Myocyte (in vitro differentiated cells): ENCODE measurements around the gene MGAT4A. TPM values are rescaled to one million over a fixed set of nuclear protein-coding genes. Genes with fewer than 3 reads are reported as not detected.
A peak's percentile ranks its signal among the peaks of the same experiment; 100 is the strongest.
"Not testable (repeated sequence)": the region's sequence is repeated elsewhere in the genome, so short reads cannot be mapped to it uniquely, and the experiment has no call there.

ENCODE experiments used
- DNase-seq: peaks from one replicate; pipeline ENCODE4 v3.0.0-alpha.2; 2012; ENCODE audit warnings: low read depth
- total RNA-seq: library from RNA; depleted of rRNA; stranded (reverse); fragments of >200 nt; gene quantifications from 2 replicates; pipeline ENCODE4 v1.2.3, GENCODE V29; 2014

Gene MGAT4A
- total RNA-seq, 1 donor from 2014 or later = 0.16 TPM

DNA sequence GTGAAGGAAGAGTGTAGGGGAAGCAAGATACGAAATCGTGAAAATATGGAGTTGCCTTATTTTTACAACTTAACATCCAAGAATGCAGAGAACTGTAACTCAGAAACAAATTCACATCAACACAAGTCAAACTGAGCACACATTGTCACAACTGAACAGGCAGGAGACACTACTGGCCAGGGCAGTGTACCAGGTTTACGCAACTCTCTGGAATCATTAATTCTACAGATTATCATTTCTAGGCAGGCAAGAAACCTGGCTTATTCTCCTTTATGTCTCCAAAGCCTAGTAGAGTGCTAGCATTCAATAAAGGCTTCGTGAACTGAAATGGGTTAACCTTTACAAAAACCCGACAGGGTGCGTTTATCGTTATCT is 123.2 kb downstream of the MGAT4A start:
- DNase-seq = no peak

DNA sequence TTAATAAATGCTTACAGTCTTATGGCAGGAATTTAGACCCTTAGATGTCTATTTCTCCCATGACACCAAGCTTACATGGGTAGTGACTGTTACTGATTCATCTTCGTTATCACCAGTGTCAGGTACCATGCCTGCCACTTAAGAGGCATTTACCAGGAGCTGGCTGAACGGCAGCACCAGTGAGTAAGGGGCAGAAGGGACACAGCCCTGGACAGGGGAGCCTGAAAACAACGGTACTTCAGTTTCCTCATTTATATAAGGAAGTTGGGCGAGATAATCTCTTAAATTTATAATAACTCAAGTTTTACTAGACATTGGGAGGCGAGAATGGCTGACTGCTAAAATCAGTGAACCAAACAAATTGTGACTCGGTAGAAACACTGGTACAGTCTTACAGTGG is 123.8 kb downstream of the MGAT4A start:
- DNase-seq = no peak

DNA sequence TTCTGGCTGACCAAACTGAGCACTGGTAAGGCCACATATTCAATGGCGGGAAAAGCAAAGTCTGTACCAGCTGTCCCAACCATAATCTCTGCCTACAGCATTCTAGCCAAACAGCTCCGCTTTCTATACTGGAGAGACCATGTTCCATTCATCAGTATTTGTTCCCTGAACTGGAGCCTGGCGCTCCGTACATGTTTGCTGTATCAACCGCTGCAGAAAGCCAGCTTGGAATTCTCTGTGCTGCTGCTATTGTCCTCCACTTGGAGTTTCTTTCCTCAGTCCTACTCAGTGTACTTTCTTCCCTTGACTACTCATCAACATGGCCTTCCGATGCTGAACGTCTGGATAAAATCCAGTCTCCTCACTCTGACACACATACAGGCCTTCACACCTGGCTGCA is 124.5 kb downstream of the MGAT4A start:
- DNase-seq = no peak

DNA sequence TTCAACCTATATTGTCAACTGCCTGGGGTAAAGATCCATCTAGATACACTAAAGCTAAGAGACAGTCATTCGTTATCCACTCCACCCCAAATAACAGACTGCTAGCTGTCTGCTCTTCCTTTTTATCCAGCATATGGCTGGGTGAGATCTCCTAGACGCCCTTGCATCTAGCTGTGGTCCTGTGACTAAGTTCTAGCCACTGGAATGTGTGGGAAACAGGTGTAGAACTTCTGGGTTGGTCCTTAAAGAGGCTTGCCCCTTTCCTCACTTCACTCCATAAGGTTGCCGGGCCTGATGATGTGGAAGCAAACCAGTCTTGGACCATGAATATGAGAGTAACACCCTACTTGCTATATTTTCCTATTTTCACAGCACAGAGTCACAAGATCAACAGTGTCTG is 125.9 kb downstream of the MGAT4A start:
- peak; percentile 65 for DNase-seq

DNA sequence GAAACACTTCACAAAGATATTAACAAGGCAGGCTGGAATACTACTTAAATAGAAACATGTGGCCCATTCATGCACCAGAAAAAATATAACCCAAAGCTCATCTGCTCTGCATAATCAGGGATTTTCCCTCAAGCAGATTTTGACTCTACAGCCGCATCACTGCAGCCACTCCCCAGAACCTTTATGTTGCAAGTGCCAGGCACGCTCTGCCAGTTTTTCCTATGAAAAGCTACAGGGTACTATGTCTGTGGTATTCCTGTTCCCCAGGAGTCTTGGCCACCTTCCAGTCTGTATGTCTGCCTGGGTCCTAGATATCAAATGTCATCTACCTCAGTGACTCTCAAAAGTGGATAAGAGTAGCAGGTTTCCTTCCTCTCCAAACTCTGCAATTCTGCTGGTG is 126.4 kb downstream of the MGAT4A start:
- no peak for DNase-seq

DNA sequence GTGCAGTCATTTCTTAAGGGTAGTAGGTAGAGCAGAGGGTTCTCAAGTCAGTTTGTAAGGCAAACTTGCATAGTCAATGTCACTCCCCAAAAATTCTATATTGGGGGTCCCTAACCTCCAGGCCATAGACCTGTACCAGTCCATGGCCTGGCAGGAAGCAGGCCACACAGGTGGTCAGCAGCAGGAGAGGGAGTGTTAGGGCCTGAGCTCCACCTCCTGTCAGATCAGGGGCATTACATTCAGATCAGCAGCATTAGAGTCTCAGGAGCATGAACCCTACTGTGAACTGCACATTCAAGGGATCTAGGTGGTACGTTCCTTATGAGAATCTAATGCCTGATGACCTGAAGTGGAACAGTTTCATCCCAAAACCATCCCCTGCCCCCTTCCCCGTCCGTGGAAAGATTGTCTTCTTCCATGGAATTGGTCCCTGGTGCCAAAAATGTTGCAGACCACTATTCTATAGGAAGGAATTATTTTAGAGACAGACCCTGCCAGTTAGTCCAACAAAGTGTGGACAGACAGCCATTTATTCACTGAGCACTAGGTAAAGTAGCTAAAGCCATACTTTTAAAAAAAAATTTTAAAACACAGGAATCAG is 129.3 kb downstream of the MGAT4A start:
- peak; percentile 30 for DNase-seq

DNA sequence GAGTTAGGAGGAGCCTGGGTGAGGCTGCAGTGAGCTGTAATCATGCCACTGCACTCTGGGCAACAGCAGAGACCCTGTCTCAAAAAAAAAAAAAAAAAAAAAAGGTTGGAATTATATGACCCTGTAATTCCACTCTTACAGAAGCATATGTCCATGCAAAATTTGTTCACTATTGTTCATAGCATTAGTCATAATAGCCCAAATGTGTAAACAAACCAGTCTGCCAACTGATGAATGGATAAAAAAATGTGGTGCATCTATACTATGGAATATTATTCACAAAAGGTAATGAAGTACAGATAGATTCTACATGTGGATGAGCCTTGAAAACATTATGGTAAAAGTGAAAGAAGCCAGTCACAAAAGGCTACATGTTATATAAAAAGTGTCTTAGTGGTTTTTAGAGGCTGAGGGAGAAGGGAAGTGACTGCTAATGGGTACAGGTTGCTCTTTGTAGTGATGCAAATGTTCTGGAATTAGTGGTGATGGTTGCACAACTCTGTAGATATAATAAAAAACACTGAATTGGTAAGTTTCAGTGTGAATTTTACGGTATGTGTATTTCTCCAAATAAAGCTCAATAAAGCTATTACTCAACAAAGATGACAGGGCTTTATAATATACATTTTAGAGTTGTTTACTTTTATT is 132.0 kb downstream of the MGAT4A start:
- no peak for DNase-seq

DNA sequence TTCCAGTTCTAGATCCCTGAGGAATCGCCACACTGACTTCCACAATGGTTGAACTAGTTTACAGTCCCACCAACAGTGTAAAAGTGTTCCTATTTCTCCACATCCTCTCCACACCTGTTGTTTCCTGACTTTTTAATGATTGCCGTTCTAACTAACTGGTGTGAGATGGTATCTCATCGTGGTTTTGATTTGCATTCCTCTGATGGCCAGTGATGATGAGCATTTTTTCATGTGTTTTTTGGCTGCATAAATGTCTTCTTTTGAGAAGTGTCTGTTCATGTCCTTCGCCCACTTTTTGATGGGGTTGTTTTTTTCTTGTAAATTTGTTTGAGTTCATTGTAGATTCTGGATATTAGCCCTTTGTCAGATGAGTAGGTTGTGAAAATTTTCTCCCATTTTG is 136.3 kb downstream of the MGAT4A start:
- DNase-seq = not testable (repeated sequence)

DNA sequence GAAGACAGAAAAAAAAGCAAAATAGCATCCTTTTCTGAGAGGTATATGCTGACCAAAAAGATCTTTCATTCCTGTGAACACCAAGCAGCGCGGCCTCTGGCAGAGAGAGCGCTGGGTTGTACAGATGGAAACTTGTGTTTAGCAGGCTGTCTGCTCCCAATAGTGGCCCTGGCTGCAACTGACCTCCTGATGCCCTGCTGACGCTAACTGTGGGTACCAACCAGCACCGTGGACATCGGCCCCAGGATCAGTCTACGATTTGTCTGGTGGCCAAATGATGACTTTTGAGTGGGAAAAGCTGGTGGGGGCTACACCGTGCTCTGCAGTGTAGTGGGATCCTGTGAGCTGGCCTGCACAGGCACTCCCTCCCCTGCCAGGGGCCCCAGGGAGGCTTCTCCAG is 138.4 kb downstream of the MGAT4A start:
- DNase-seq = no peak

DNA sequence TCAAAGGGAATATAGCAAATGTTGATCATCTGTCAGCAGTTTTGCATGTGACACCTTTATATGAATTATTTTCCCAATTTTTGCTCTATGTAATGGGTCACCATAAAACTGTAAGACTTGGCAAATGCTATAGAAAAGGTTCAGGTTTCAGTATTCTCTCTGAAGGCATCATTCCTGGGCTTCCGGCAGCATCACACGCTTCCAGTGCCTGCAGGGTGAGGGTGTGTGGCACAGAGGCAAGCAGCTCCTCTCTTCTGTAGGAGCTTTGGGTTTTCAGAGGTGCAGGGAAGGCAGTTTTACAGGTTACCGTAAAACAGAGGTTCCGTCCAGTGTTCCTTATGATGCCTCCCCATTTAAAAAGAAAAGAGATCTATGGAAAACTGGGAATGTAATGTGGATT is 141.4 kb downstream of the MGAT4A start:
- DNase-seq = no peak

DNA sequence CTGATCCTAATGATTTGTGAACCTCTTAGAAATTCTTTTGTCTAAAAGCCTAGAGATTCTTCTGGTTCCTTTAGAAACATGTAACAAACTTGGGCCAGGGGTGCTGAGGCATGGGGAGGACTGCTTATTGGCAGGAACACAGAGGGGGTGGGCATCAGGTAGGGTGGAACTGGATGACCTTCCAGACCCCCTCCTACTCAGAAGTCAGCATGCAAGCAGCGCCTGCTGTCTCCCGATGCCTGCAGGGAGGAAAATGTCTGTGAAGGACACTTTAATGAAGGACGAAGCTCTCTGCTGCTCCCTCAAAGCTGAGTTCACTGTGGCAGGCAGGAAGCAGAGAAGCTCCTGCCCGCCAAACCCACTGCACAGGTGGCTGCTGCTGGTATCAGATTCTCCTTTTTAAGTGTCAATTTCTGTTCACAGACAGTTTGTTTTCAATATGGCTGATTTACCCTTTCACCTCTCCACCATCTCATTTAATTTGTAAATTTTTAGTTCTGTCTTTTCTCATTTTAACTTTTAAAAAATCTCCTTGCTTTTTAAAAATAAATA is 142.0 kb downstream of the MGAT4A start:
- DNase-seq = peak; percentile 31

DNA sequence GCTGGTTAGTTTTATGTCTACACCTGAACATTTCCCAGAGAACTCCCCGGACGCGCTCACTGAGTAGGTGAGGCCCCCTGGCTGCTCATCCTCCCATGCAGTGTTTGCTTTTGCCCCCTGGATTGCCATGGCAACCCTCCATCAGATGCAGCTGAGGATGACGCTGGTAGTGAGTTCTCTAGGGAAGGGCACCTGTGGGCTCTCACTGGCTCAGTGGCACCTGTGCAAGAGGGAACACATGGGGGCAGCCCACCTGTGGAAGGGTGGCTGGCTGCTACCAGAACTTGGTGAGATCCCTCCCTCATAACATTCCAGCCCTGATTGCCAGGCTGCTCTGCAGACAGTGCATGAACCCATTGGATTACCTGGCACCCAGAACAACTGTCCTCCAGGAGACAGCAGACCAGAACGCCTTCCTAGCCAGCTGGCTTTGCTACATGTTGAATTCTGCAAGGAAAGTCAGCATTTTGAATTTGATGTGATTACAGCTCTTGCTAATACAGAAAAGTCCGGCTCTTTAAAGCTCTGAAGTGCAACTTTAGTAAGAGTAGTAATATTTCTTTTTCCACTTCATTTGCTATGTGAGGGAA is 144.3 kb downstream of the MGAT4A start:
- DNase-seq = no peak

DNA sequence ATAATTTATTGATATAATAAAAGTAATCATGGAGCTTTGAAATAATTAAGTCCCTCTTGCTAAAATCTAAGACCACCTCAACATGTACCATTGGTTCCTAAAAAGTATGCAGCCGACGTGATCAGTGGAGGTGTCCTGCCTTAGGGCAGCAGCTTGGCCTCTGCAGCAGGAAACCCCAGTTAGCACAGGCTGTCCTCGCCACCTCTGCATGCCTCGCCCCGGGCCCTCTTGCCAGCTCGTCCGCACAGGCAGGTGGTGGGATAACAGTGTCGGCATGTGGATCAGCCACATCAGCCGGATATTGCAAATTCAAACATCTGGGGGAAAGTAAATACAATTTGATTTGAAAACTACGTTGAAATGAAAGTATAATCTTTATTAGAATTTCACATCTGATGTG is 145.5 kb downstream of the MGAT4A start:
- DNase-seq = no peak

DNA sequence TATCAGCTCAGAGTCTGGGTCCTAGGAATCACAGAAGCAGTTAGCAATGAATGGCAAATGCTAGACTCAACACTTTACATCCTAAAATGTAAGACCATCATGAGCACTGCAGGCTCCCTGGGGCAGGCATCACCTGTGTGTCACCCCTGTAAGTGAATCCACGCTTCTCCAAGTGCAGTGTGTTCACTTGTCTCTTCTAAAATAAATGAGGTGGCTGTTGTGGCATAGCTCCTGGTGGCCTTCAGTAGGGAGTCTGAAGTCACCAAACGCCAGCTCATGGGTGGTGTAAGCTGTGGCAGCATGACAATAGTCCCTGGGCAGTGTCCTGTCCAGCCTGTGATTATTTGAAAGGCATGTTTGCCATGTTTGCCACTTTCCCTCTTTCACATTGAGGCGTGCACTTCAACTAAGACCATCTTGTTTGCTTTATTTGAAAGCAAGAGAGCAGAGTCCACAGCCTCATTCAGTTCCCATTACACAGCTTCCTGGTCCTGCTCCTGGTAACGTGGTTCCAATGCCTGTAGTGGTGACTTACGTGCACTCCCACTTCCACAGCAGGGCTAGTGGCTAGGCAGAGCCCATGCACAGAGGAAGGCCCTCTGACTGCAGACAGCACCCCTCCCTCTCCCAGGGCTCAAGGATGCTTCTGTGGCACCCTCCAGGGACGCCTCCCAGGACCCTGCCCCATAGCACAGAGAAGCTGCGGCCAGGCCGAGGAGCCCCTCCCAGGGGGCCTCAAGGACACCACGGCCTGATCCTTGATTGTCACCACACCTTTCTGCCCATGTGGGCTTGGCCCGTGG is 146.9 kb downstream of the MGAT4A start:
- DNase-seq = no peak

DNA sequence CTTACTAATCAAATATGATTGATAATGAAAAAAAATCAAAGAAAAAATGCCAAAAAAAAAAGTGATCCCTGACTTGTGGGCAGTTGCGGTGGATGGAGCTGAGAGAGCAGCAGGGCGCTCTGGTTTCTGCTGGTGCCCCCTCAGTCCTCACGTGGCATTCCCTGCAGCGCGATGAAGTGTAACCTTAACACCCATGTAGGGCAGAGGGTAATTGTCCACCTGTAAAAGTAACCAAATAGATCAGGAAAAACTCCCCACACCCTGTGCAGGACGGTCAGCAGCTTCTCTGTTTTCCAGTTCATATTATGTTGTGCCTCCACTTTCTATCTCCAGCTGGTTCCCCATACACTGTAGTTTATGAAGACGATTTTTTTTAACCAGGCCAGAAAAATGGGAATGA is 147.7 kb downstream of the MGAT4A start:
- DNase-seq = no peak

DNA sequence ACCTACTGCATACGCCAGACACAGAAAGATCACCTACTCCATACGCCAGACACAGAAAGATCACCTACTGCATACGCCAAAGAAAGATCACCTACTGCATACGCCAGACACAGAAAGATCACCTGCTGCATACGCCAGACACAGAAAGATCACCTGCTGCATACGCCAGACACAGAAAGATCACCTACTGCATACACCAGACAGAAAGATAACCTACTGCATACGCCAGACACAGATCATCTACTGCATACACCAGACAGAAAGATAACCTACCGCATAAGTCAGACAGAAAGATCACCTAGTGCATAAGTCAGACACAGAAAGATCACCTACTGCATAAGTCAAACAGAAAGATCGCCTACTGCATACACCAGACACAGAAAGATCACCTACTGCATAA is 148.4 kb downstream of the MGAT4A start:
- DNase-seq = no peak

DNA sequence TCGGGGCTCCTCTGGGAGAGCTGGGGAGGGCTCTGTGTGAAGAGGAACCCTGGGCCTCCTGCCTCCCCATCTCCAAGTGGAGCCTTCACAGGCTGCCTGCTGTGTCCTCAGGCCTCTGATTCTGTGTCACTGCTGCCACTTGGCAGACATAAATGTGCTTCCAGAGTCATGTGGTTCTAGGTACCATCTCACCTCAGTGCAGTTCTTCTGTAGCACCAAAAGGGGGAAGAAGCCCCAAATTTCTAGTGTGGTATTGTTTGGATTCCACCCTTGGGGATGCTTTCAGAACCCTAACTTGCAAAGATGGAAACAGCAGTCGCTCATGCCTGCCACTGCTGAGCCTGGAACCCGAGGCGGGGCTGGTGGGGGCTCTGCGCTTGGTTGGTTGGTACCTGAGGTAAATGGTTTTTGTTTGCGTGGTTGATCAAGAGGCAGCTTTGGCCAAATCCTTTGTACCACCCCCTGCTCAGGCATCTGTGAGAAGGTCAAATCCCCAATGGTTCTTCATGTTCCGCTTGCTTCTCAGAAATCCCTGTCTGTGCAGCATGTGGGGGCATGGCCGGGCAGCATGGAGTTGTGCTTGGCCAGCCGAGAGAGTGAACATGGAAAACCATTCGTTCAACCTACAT is 150.2 kb downstream of the MGAT4A start:
- no peak for DNase-seq

DNA sequence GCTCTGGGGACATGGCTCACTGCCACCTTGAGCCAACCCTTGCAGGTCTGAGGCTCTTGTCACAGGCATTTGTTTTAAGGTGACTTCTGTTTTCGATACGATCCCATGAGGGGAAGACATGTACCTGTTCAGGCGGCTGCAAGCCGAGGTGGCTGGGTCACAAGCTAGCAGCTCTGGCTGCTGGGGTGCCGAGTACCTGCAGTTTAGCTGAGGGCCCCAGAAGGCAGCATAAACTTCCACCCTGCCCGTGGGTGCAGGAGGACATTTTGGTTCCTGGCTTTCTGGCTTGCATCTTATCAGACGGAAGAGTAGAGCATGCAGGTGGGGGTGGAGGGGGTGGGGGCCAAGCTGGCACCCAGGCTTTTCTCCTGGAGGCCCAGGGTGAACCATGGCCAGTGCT is 151.0 kb downstream of the MGAT4A start:
- DNase-seq = no peak

DNA sequence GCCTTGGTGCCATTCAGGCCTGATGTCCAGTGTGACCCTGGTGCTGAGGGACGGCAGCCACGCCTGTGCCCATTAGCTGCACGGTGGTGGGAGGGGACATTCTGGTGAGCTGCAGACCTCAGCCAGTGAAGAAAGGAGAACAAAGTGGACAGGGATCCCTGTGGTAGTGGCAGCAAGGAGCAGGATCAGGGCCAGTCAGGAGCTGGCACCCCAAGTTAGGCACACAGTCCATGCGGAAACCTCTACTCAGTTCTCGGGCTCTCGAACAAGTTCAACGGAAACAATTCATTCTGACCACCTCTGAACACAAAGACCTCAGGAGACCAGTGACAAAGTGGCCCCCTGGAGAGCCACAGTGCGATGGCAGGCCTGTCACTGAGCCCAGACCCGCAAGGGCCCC is 152.7 kb downstream of the MGAT4A start:
- no peak for DNase-seq

DNA sequence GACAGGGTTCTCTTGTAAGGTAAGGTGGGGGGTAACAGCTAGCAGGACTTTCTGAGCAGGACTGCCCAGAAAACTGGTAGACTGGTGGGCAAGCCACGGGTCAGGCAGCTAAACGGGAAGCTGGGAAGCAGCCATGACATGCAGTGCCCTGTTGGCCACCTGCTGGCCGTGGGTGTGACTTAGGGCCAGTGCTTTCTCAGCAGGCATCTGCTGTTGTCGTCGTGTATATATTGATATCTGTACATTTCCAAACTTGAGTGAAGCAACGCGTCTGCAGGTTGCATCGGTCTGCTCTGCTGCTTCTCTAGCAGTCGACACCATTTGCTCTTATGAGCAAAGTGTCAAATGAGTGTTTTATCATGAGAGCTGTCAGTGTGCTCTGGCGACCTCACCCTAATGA is 153.6 kb downstream of the MGAT4A start:
- DNase-seq = peak; percentile 7

DNA sequence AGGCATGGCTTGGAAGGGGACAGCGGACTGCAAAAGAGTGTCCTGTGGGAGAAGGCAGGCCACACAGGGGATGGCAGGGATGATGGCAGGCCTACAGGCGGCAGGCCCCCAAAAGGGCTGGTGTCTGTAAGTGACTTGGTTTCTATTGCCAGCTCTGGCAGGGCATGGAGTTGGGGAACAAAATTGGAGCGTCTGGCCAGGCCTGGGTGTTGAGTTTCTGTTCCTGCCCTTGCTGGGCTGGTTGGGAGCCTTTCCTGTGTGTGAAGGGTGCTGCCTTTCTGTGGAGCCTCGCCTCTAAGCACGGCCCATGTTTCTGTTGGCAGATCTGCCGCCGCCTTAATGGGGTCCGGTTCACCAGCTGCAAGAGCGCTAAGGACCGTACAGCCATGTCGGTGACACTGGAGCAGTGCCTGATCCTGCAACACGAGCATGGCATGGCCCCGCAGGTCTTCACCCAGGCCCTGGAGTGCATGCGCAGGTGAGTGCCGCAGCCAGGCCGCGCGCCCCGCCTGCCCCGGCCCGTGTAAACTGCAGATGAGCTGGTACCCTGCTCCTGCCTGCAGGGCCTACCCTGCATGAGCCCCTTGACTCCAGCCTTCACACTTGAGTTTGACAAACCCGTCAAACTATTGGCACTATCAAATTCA is 154.1 kb downstream of the MGAT4A start:
- no peak for DNase-seq
